Stimulated activated naive CD8-positive, alpha-beta T cell treated with anti-CD3 and anti-CD28 coated beads, Interleukin-15, Interleukin-2, amounts not matched to agents 100 U/mL and 50 U/mL, for 24 hours (primary cell): ENCODE data around the gene ITGB2.
A peak's percentile ranks its signal among the peaks of the same experiment; 100 is the strongest.

Experiments
- ATAC-seq: fragments of 150-1000 bp; cut with Tn5 transposase; one replicate; pipeline ENCODE4 v1.10.0; 2021
- DNase-seq: peaks from one replicate; pipeline ENCODE4 v3.0.0; 2021

Gene ITGB2

DNA sequence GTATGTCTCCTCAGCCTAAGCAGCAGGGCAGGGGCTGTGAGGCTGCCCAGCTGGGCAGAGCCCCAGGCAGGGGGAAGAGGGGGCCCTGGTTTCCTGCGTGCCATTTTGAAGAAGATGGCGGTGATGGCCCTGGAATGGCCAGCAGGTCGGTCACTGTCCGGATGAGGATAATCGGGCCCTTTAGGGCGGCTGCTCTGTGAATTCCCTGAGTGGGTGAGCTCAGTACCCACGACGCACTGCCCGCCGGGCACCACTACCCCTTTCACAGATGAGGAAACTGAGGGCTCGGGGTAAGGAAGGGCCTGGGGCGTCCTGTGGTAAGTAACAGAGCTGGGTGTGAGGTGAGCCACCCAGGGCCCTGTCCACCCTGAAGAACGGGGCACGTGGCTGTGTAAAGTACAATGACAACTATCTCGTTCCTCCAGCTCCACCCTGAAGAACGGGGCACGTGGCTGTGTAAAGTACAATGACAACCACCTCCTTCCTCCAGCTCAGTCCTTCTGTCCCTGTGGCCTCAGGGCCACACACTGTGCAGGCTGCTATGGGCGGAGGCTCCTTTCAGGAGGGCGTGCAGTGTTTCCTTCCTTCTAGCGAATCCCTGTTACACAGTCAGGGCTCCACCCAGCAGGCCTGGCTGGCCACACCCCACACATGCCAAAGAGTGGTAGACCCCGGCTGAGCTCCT is 23.2 kb downstream of the ITGB2 start:
- no peak for DNase-seq
- ATAC-seq: peak; percentile 26

- no peak for ATAC-seq
Observed at GRCh38 chr21:44896561-44897286, 24.0 kb downstream of the ITGB2 start.

GRCh38 chr21:44895859-44896258 is 24.8 kb downstream of the ITGB2 start:
- DNase-seq (no peak), ATAC-seq (no peak)

More at GRCh38 chr21:44896561-44897286, 24.0 kb downstream of the ITGB2 start:
- no peak for DNase-seq

- ATAC-seq (no peak), DNase-seq (no peak)
Observed at GRCh38 chr21:44894687-44895302, 25.9 kb downstream of the ITGB2 start.

- DNase-seq: no peak
- ATAC-seq: no peak
Observed at GRCh38 chr21:44893948-44894656, 26.6 kb downstream of the ITGB2 start.

DNA sequence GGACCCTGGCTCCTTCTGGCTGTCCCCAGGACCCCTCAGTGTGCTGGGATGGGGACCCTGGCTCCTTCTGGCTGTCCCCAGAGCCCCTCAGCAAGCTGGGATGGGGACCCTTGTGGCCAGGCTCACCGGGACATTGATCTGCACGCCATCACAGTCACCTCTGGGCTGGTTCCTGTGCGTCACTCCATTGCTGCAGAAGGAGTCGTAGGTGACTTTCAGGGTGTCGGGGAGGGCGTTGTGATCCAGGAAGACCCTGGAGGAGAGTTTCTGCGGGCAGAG is 27.5 kb downstream of the ITGB2 start:
- DNase-seq (no peak), ATAC-seq (peak; percentile 1)

DNA sequence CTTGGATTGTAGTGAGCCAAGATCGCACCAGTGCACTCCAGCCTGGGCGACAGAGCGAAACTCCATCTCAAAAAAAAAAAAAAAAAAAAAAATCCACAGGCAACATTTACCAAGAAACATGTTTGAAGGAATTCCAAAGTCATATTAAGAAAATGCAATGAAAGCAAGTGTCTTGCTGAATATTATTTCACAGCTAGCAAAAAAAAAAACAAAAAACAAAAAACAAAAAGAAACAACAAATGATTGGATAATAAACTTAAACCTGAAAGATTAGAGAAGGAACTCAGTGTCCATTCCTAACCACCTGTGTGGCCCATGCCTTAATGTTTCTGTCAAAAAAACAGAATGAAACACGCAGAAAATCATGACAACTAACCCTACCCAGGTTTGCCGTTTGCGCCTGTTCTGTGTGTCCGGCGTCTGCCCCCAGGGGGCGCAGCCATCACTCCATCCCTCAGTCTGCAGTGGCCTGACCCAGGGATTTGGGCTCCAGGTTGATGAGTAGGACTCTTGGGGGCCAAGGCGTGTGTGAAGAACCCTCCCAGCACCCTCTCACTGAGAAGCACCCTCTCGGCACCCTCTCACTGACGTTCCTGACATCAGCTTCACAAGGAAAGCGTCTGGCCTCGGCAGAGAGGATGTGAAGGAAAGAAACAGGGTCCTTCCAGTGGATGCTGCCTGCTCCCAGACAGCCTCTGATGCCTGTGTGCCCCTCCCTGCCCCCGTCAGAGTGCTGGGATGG is 28.0 kb downstream of the ITGB2 start:
- peak; percentile 78 for ATAC-seq
- peak; percentile 84 for DNase-seq

GRCh38 chr21:44892095-44892494 is 28.6 kb downstream of the ITGB2 start:
- DNase-seq: no peak
- no peak for ATAC-seq

- no peak for ATAC-seq
- DNase-seq: no peak
Observed at GRCh38 chr21:44891631-44892031, 29.1 kb downstream of the ITGB2 start.

DNA sequence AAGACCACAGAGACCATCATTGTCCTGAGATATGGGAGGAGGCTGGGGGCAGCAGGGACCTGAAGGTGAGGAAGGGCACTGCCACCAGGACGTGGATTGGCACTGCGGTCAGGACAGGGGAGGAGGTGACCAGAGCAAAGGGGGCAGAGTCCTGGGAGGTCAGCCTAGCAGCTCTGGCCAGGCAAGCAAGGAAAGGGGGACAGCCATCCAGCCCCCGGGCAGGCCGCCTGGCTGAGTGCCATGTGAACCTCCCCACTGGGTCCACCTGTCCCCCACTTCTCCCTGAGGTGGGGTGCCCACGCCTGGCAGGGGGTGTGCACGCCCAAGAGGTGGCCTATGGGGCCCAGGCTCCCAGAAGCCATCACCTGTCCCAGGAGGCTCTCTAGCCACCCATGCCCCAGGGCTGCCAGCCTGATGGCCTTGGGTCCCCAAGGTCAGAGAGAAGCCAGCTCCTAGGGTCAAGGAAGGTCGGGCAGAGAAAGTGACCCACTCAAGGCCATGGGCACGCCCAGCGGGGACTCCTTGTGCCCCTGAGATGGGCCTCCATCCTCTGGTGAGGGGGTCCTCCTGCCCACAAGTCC is 29.6 kb downstream of the ITGB2 start:
- DNase-seq (no peak), ATAC-seq (no peak)

DNA sequence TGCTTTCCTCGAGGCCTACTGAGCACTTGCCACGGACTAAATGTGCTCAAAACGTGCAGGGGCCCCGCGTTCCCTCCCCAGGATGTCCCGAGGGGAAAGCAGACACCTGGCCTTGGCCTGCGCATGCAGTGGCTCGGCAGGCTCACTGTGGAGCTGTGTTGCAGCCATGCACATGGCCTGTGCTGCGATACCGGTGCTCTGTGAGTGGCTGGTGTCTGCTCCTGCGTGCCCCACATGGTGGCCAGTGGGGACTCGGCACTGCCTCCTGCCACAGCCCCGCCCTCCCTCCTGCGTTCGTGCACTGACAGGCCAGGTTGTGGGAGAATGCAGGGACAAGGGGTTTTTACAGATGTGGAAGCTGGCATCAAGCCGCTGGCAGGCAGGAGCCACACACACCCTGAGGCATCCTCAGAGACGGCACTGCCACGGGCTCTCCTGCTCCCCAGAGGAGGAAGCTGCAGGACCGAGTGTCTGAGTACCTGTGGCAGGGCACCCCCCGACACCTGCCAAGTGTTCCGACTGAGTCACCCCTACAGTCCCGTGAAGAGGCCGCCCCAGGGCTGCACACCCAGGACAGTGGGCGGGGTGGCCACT is 30.3 kb downstream of the ITGB2 start:
- DNase-seq (no peak), ATAC-seq (no peak)

- no peak for ATAC-seq
- DNase-seq: no peak
Observed at GRCh38 chr21:44889625-44890337, 30.9 kb downstream of the ITGB2 start.

DNA sequence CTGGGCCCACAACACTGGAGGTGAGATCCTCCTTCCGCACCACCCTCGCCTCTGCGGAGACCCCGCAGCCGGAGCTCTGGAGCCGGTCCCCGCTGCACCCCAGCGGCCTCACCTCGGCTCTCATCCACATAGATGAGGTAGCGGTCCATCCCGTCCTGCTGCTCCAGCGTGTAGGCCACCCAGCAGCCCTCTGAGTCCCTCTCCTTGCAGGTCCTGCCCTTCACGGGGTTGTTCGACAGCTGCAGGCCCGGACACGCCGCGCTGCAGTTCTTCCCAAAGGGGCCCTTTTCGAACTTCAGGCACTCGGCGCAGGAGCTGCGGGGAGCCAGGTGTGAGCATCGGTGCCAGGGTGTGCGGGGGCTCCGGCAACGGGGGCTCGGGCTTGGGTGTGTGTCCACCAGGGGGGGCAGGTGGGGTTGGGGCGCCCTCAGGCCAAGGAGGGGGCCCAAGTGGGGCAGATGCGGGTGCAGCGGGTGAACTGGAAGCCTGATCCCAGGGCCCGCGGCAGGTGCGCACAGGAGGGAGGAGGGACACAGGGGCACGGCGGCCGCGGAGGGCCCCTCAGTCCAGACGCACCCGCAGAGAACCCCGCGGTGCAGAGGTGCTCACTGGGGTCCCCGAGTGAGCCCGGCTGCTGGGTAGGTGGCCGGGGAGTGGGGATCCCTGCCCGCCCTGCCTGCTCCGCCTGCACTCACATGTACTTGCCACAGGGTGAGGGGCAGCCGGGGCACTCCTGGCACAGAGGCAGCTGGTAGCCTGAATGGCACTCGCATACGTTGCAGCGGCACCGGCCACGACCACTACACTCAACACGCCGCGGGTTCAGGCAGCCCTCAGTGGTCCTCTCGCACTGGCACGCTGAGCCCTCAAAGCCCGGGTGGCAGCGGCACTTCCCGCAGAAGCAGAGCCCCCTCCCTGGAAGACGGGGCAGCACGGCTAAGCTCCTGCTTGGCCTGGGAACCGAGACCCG is 31.8 kb downstream of the ITGB2 start:
- DNase-seq (no peak), ATAC-seq (no peak)

- ATAC-seq: no peak
- no peak for DNase-seq
Observed at GRCh38 chr21:44887807-44888580, 32.7 kb downstream of the ITGB2 start.

GRCh38 chr21:44887126-44887806 is 33.4 kb downstream of the ITGB2 start:
- no peak for DNase-seq
- no peak for ATAC-seq

DNA sequence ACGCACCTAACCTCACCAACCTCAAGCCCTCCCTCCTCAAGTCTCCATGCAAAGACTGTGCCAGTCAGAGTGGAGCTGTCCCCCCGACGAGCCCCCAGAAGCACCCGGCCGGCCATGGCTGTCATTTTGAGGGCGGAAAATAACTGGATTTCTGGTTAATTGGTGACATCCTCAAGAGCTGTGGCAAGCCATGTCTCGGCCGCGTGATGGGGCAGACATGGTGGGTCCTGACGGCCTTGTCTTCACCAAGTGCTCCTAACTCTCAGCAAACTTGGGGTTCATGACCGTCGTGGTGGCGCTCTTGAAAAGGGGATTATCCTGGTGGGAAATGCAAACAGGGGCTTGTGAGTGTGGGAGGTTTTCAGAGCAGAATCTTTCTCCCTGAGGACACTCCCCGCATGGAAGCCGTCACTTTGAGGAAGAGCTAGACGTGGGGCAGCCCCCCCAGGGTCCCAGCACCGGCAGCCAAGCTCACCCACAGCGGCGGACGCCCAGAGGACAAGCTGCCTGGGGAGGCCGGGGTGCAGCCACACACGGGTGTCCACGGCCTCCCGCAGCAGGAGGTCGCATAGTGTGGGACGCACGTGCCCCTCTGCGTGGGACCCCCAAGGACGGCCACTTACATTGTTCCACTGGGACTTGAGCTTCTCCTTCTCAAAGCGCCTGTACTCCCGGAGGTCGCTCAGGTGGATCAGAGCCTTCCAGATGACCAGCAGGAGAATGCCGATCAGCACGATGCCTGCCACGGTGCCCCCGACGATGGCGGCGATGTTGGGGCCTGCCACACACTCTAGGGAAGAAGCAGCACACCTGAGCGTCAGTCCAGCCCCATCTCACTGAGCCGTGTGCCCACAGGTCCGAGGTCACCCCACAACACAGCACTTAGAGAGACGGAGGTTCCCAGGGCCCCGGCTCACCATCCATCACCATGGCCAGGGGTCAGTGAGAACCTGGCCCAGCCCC is 34.3 kb downstream of the ITGB2 start:
- ATAC-seq: no peak

GRCh38 chr21:44885615-44886014 is 35.1 kb downstream of the ITGB2 start:
- ATAC-seq (no peak), DNase-seq (no peak)

More for the DNA sequence above, 34.3 kb downstream of the ITGB2 start:
- DNase-seq: no peak
